OCI-LY1 (cell line): ENCODE results near the gene ALDH3B2.

ENCODE experiments used
- EZH2 ChIP-seq: fragments of 200-600 bp; sonication (generic), shearing (Covaris generic); IDR thresholded peaks from 2 replicates; pipeline ENCODE4 v1.8.0; 2017; ENCODE audit warnings: borderline replicate concordance, mixed run types, mild to moderate bottlenecking, antibody characterized with exemption, low read length, moderate library complexity, mixed read lengths
- TF ChIP-seq, protein P1 (sequence below): fragments of 200-600 bp; sonication (generic), shearing (Covaris generic); IDR thresholded peaks from 2 replicates; pipeline ENCODE4 v1.5.1; 2017; ENCODE audit warnings: mild to moderate bottlenecking, antibody characterized with exemption, low read length, moderate library complexity, mixed read lengths

DNA sequence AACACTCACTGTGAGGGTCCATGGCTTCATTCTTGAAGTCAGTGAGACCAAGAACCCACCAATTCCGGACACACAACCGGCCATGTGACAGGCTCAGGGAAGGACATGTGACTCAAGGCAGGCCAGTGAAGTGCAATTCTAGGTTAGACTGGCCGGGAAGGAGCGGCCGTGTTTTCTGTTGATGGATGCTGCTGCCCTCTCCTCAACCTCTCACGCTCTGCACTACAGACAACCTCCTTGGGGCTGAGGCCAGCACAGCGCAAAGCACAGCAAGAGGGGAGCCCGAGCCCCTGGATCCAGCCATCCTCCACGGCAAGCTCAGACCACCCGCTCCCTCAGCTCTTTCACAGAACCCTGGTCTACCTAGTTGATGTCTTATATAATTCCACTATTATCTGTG, 47.5 kb downstream of the ALDH3B2 start:
- TF ChIP-seq, protein P1, sequence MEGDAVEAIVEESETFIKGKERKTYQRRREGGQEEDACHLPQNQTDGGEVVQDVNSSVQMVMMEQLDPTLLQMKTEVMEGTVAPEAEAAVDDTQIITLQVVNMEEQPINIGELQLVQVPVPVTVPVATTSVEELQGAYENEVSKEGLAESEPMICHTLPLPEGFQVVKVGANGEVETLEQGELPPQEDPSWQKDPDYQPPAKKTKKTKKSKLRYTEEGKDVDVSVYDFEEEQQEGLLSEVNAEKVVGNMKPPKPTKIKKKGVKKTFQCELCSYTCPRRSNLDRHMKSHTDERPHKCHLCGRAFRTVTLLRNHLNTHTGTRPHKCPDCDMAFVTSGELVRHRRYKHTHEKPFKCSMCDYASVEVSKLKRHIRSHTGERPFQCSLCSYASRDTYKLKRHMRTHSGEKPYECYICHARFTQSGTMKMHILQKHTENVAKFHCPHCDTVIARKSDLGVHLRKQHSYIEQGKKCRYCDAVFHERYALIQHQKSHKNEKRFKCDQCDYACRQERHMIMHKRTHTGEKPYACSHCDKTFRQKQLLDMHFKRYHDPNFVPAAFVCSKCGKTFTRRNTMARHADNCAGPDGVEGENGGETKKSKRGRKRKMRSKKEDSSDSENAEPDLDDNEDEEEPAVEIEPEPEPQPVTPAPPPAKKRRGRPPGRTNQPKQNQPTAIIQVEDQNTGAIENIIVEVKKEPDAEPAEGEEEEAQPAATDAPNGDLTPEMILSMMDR = no peak
- no peak for TF ChIP-seq EZH2
